PC-3 (cell line): ENCODE data around the gene CHFR. TPM values are rescaled to one million over a fixed set of nuclear protein-coding genes. Genes with fewer than 3 reads are reported as not detected.
"Not testable (repeated sequence)": the region's sequence is repeated elsewhere in the genome, so short reads cannot be mapped to it uniquely, and the experiment has no call there.

Experiments
- ATAC-seq: fragments of 200-7000 bp; cut with Tn5 transposase; 2 replicates; pipeline ENCODE4 v1.9.1; 2020; ENCODE audit warnings: mild to moderate bottlenecking, moderate library complexity
- BruUV-seq: library from RNA; stranded (reverse); fragments of 400-500 nt; replicated peaks from 2 replicates; lab custom pipeline; 2021; lab: Mats Ljungman, UMichigan
- CTCF ChIA-PET: fragments of 300-600 bp; sonication (Branson Sonifier 250); formaldehyde crosslinking; loops from one replicate; lab custom pipeline; 2022; ENCODE audit warnings: antibody characterized with exemption; lab: Charles Lee
- POLR2A ChIA-PET: fragments of 300-600 bp; sonication (Branson Sonifier 250); formaldehyde crosslinking; loops from one replicate; lab custom pipeline; 2022; ENCODE audit warnings: antibody characterized with exemption; ENCODE audit not compliant: unreplicated experiment; lab: Charles Lee
- DNase-seq: peaks from one replicate; pipeline ENCODE4 v3.0.0-alpha.2; 2015
- H2AFZ ChIP-seq: fragments of 300-600 bp; sonication (generic); 2 replicates; pipeline ENCODE4 v1.6.0; 2016; ENCODE audit warnings: antibody characterized with exemption, low read length
- H3F3A ChIP-seq: fragments of 300-600 bp; sonication (generic); one replicate; pipeline ENCODE4 v1.6.0; 2017; ENCODE audit warnings: antibody characterized with exemption, low read length, control low read depth, mild to moderate bottlenecking; ENCODE audit not compliant: unreplicated experiment
- H3K27ac ChIP-seq: fragments of 300-600 bp; sonication (generic); 2 replicates; pipeline ENCODE4 v1.5.1; 2016; ENCODE audit warnings: mild to moderate bottlenecking, low read length
- H3K27me3 ChIP-seq: fragments of 300-600 bp; sonication (generic); 2 replicates; pipeline ENCODE4 v1.6.1; 2016; ENCODE audit warnings: low read length, mixed read lengths
- H3K36me3 ChIP-seq: fragments of 300-600 bp; sonication (generic); 2 replicates; pipeline ENCODE4 v1.6.1; 2016; ENCODE audit warnings: low read depth, mixed run types, low read length, mixed read lengths
- H3K4me1 ChIP-seq: fragments of 300-600 bp; sonication (generic); 2 replicates; pipeline ENCODE4 v1.5.1; 2016; ENCODE audit warnings: low read length; ENCODE audit not compliant: insufficient read depth
- H3K4me2 ChIP-seq: fragments of 300-600 bp; sonication (generic); 2 replicates; pipeline ENCODE4 v1.6.0; 2016; ENCODE audit warnings: low read length
- H3K4me3 ChIP-seq: fragments of 300-600 bp; sonication (generic); 2 replicates; pipeline ENCODE4 v1.5.1; 2016; ENCODE audit warnings: mild to moderate bottlenecking, low read length, mixed read lengths
- H3K79me2 ChIP-seq: fragments of 300-600 bp; sonication (generic); 2 replicates; pipeline ENCODE4 v1.6.1; 2017; ENCODE audit warnings: low read length, mixed read lengths
- H3K9ac ChIP-seq: fragments of 300-600 bp; sonication (generic); 2 replicates; pipeline ENCODE4 v1.6.0; 2016; ENCODE audit warnings: mild to moderate bottlenecking, low read length
- H3K9me2 ChIP-seq: fragments of 300-600 bp; sonication (generic); replicated peaks from 2 replicates; pipeline ENCODE4 v1.6.1; 2016; ENCODE audit warnings: mixed run types, low read length, mixed read lengths
- H3K9me3 ChIP-seq: fragments of 300-600 bp; sonication (generic); 2 replicates; pipeline ENCODE4 v1.6.1; 2016; ENCODE audit warnings: low read length, mixed read lengths
- H4K20me1 ChIP-seq: fragments of 300-600 bp; sonication (generic); 2 replicates; pipeline ENCODE4 v1.6.1; 2016; ENCODE audit warnings: low read length, mixed read lengths
- CTCF ChIP-seq: fragments of 300-600 bp; sonication (generic); conservative IDR thresholded peaks from 2 replicates; pipeline ENCODE4 v1.5.1; 2017; ENCODE audit warnings: antibody characterized with exemption, low read depth, mild to moderate bottlenecking, low read length
- EZH2 ChIP-seq: fragments of 300-600 bp; sonication (generic); IDR thresholded peaks from one replicate; pipeline ENCODE4 v1.6.1; 2017; ENCODE audit warnings: antibody characterized with exemption, mild to moderate bottlenecking, low read length; ENCODE audit not compliant: unreplicated experiment
- EZH2phosphoT487 ChIP-seq: fragments of 300-600 bp; sonication (generic); IDR thresholded peaks from 2 replicates; pipeline ENCODE4 v1.6.1; 2018; ENCODE audit warnings: mild to moderate bottlenecking, antibody characterized with exemption, low read length, borderline replicate concordance
- intact Hi-C: fragments of 100-400 bp; cut with micrococcal nuclease; formaldehyde crosslinking; loops from 2 replicates; pipeline ENCODE4 v1.9.0; 2023
- total RNA-seq: library from RNA; depleted of rRNA; stranded (reverse); fragments of >200 nt; gene quantifications from 2 replicates; pipeline ENCODE4 v1.2.3, GENCODE V29; 2014

Gene CHFR
- total RNA-seq, 1 experiment from 2014 or later, result 23.3 TPM

GRCh38 chr12:132814232-132814631 lies 73.2 kb downstream of the CHFR start:
- ChIA-PET POLR2A (no interaction called here), CTCF (no interaction called here)
- intact Hi-C loops, result no loop called here
- Histone ChIP-seq H3K9me2 (no peaks in the 10 kb centered on the region), H3K4me3 (no peak overlapping the region), H3K36me3 (peaks cover 61% of the 10 kb centered on the region), H3K79me2 (no peaks in the 10 kb centered on the region), H3K4me2 (no peak overlapping the region), H4K20me1 (no peaks in the 10 kb centered on the region), H2AFZ (no peak overlapping the region), H3K27ac (no peak overlapping the region), H3K4me1 (no peaks in the 10 kb centered on the region), H3F3A (no peaks in the 10 kb centered on the region), H3K9ac (no peak overlapping the region), H3K9me3 (no peaks in the 10 kb centered on the region), H3K27me3 (no peaks in the 10 kb centered on the region)
- no peak for DNase-seq
- ATAC-seq, result no peak
- BruUV-seq, result no TSS peak
- TF ChIP-seq EZH2phosphoT487 (no peak), EZH2 (no peak)

GRCh38 chr12:132813443-132813842 lies 74.0 kb downstream of the CHFR start:
- peaks cover 57% of the 10 kb centered on the region for H3K36me3 ChIP-seq
- no peaks in the 10 kb centered on the region for H3K27me3 ChIP-seq
- H3K9me3 ChIP-seq, result no peaks in the 10 kb centered on the region
- 0 out of 2 replicates have a peak, but pooled peaks cover 2% of the 10 kb centered on the region for H4K20me1 ChIP-seq
- CTCF ChIA-PET, result no interaction called here
- H3K27ac ChIP-seq, result no peak overlapping the region
- DNase-seq, result no peak
- ATAC-seq, result no peak
- no peak overlapping the region for H3K4me3 ChIP-seq
- TF ChIP-seq CTCF (no peak), EZH2 (no peak), EZH2phosphoT487 (no peak)
- no peaks in the 10 kb centered on the region for H3K9me2 ChIP-seq
- intact Hi-C loops, result no loop called here
- H3K79me2 ChIP-seq, result no peaks in the 10 kb centered on the region
- no peak overlapping the region for H2AFZ ChIP-seq
- no peak overlapping the region for H3K4me2 ChIP-seq
- H3K4me1 ChIP-seq, result no peaks in the 10 kb centered on the region
- H3F3A ChIP-seq, result no peaks in the 10 kb centered on the region
- POLR2A ChIA-PET, result no interaction called here
- no peak overlapping the region for H3K9ac ChIP-seq
- BruUV-seq, result no TSS peak

GRCh38 chr12:132812631-132813305 lies 74.6 kb downstream of the CHFR start:
- no peak overlapping the region for H2AFZ ChIP-seq
- ChIA-PET POLR2A (no interaction called here), CTCF (no interaction called here)
- 0 out of 2 replicates have a peak, but pooled peaks cover 4% of the 10 kb centered on the region for H4K20me1 ChIP-seq
- H3K27me3 ChIP-seq, result no peaks in the 10 kb centered on the region
- H3K4me1 ChIP-seq, result no peaks in the 10 kb centered on the region
- no peaks in the 10 kb centered on the region for H3F3A ChIP-seq
- no peak overlapping the region for H3K27ac ChIP-seq
- peak; percentile 43 for ATAC-seq
- BruUV-seq, result no TSS peak
- H3K9ac ChIP-seq, result no peak overlapping the region
- H3K4me3 ChIP-seq, result no peak overlapping the region
- H3K4me2 ChIP-seq, result no peak overlapping the region
- H3K9me2 ChIP-seq, result no peaks in the 10 kb centered on the region
- no peaks in the 10 kb centered on the region for H3K79me2 ChIP-seq
- DNase-seq, result peak; percentile 22
- peaks cover 59% of the 10 kb centered on the region for H3K36me3 ChIP-seq
- intact Hi-C loops, result no loop called here
- no peak for TF ChIP-seq CTCF
- TF ChIP-seq EZH2phosphoT487, result no peak
- no peak for TF ChIP-seq EZH2
- H3K9me3 ChIP-seq, result no peaks in the 10 kb centered on the region

- ATAC-seq (peak; percentile 12; the same call in 1 of the 2 replicates), DNase-seq (peak; percentile 52)
- intact Hi-C loops, H3F3A ChIP-seq, H3K4me3 ChIP-seq, POLR2A ChIA-PET, H3K9me2 ChIP-seq, H3K27ac ChIP-seq, H3K9me3 ChIP-seq, H3K9ac ChIP-seq, H3K4me2 ChIP-seq, H2AFZ ChIP-seq, CTCF ChIA-PET, H3K4me1 ChIP-seq, BruUV-seq, H3K27me3 ChIP-seq: not testable (repeated sequence)
- Histone ChIP-seq H4K20me1 (peaks cover 24% of the 10 kb centered on the region), H3K79me2 (peaks cover 20% of the 10 kb centered on the region), H3K36me3 (peaks cover 58% of the 10 kb centered on the region)
Observed at GRCh38 chr12:132809391-132809790, 78.0 kb downstream of the CHFR start.
